ENCODE results near the gene PARVB. TPM values are rescaled to one million over a fixed set of nuclear protein-coding genes. Genes with fewer than 3 reads are reported as not detected.

PARVB gene
- total and polyA plus RNA-seq, 2 of the 8 experiments (the other 6 are each of a cell fraction or from before 2014, with no cell fraction given), result 14.5 to 18.6 TPM

DNA sequence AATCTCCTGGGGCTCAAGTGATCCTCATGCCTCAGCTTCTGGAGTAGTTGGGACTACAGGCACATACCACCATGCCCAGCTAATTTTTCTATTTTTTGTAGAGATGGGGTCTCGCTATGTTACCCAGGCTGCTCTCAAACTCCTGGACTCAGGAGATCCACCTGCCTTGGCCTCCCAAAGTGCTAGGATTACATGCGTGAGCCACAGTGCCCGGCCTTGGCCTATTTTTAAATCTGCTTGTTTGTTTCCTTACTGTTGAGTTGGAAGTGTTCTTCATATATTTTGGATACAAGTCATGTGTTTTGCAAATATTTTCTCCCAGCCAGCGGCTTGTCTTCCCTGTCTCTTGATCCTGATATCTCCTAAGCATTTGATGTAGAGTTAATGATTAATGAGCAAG is 5.0 kb downstream of the PARVB start:
- no peak overlapping the region for H4K5ac ChIP-seq (ENCODE audit: insufficient read length, low read depth, low read length)
- no peak overlapping the region for H3K9ac ChIP-seq (replicated peaks in 1 of 4; ENCODE audit: extremely low read depth in 1 of 4, low read depth in 3 of 4, low read length in 3 of 4)
- no peak overlapping the region for H2AK5ac ChIP-seq (ENCODE audit: low read depth, low read length)
- H3K4me1 ChIP-seq (replicated peaks in 1 of 4; ENCODE audit: control insufficient read depth in 3 of 4, insufficient read depth in 4 of 4, low read length in 3 of 4), result peaks cover 0 to 9% (median 0%) of the 10 kb centered on the region in 4 experiments; a peak in 2 of 7 replicates
- no peak overlapping the region for H3K4ac ChIP-seq (replicated peaks; ENCODE audit: insufficient read length, low read depth, low read length)
- H4K91ac ChIP-seq (replicated peaks; ENCODE audit: insufficient read length, low read length), result no peak overlapping the region
- H2BK5ac ChIP-seq (ENCODE audit: low read depth, low read length), result no peak overlapping the region
- H4K8ac ChIP-seq (ENCODE audit: extremely low read depth, insufficient read depth, low read length), result no peak overlapping the region
- H4K20me1 ChIP-seq (replicated peaks in 1 of 2; ENCODE audit: control insufficient read depth in 1 of 2, insufficient read depth in 2 of 2, low read length in 2 of 2), result no peaks in the 10 kb centered on the region
- H3K4me2 ChIP-seq (ENCODE audit: insufficient read depth in 1 of 2, low read depth in 2 of 2, low read length in 2 of 2), result no peak overlapping the region
- H3K79me1 ChIP-seq (ENCODE audit: low read depth, low read length), result no peaks in the 10 kb centered on the region; the same call in 1 of the 2 replicates
- no peaks in the 10 kb centered on the region for H3K9me3 ChIP-seq (ENCODE audit: insufficient read depth in 2 of 2, low read depth in 1 of 2, low read length in 1 of 2)
- H3K23me2 ChIP-seq (ENCODE audit: low read depth, low read length), result no peaks in the 10 kb centered on the region; the same call in 1 of the 2 replicates
- no peak overlapping the region for H3K56ac ChIP-seq (replicated peaks; ENCODE audit: insufficient read length, low read depth, low read length)
- no peak overlapping the region for H3K27ac ChIP-seq (ENCODE audit: low read depth, low read length)
- no peaks in the 10 kb centered on the region for H3K79me2 ChIP-seq (ENCODE audit: control insufficient read depth in 1 of 2, insufficient read depth in 2 of 2, low read length in 2 of 2)
- FAIRE-seq (no peak), DNase-seq (ENCODE audit: low read depth in 1 of 2, low spot score in 2 of 2) (no peak)
- 98% methylated on average over 4 of the region's 4 CpGs; no CpG with 5 or more reads in 1 of the 2 experiments for WGBS, 2 experiments (ENCODE audit: extremely low coverage in 1 of 2, insufficient coverage in 1 of 2, insufficient read length in 1 of 2, insufficient replicate concordance in 2 of 2, low coverage in 1 of 2, low lambda C conversion rate in 2 of 2, missing lambda C conversion rate in 1 of 2)
- POLR2A ChIA-PET (ENCODE audit: partially characterized antibody), result no interaction called here
- no peaks in the 10 kb centered on the region for H3K36me3 ChIP-seq (ENCODE audit: control insufficient read depth in 2 of 4, insufficient read depth in 4 of 4, low read length in 3 of 4)
- no peak overlapping the region for H3K23ac ChIP-seq (ENCODE audit: insufficient read length)
- no peak overlapping the region for H3K4me3 ChIP-seq (ENCODE audit: extremely low read depth in 1 of 4, insufficient read depth in 2 of 4, low read depth in 3 of 4, low read length in 4 of 4)
- H2BK120ac ChIP-seq (replicated peaks; ENCODE audit: low read depth, low read length), result no peak overlapping the region
- CTCF ChIA-PET (ENCODE audit: partially characterized antibody), result interaction anchor here (1.1 kb wide), 1 partner anchor 36 kb away, joined by 4 read pairs; no protein-coding TSS in a partner anchor
- H2AFZ ChIP-seq (ENCODE audit: low read length), result no peak overlapping the region
- H3K27me3 ChIP-seq (replicated peaks in 1 of 4; ENCODE audit: control insufficient read depth in 3 of 4, extremely low read depth in 1 of 4, insufficient read depth in 3 of 4, low read length in 3 of 4), result peaks cover 0 to 8% (median 1%) of the 10 kb centered on the region in 4 experiments; a peak in 4 of 7 replicates
- no peak overlapping the region for H2BK12ac ChIP-seq (ENCODE audit: low read depth, low read length)
- no peak overlapping the region for H3K14ac ChIP-seq (ENCODE audit: insufficient read length)
- no peak overlapping the region for H3K18ac ChIP-seq (ENCODE audit: extremely low read depth, low read length)
- no peak overlapping the region for H2BK15ac ChIP-seq (ENCODE audit: low read length)
- H2BK20ac ChIP-seq (ENCODE audit: low read length), result no peak overlapping the region
- no peak for TF ChIP-seq SRF (IDR thresholded peaks at IDR 0.05; ENCODE audit: low read depth, low read length)
- TF ChIP-seq TAF7 (optimal IDR thresholded peaks at IDR 0.05; ENCODE audit: borderline replicate concordance, low read depth, low read length), result no peak
- TF ChIP-seq SIRT6 (IDR thresholded peaks at IDR 0.05; ENCODE audit: low read length), result no peak
- TF ChIP-seq RFX5 (IDR thresholded peaks at IDR 0.05; ENCODE audit: borderline replicate concordance, low read depth, low read length), result no peak
- TF ChIP-seq EP300 (IDR thresholded peaks at IDR 0.05; ENCODE audit: borderline replicate concordance in 1 of 2, low read depth in 2 of 2, low read length in 2 of 2), result no peak
- no peak for TF ChIP-seq CHD2 (IDR thresholded peaks at IDR 0.05; ENCODE audit: low read length)
- no peak for TF ChIP-seq TAF1 (IDR thresholded peaks at IDR 0.05; ENCODE audit: low read depth, low read length)
- no peak for TF ChIP-seq ZNF274 (IDR thresholded peaks at IDR 0.05; ENCODE audit: borderline replicate concordance, extremely low read depth, low read length)
- no peak for TF ChIP-seq TCF12 (IDR thresholded peaks at IDR 0.05; ENCODE audit: low read depth, low read length)
- TF ChIP-seq JUN (IDR thresholded peaks at IDR 0.05; ENCODE audit: low read depth, low read length), result no peak
- no peak for TF ChIP-seq BRCA1 (IDR thresholded peaks at IDR 0.05; ENCODE audit: low read depth, low read length)
- no peak for TF ChIP-seq CTBP2 (IDR thresholded peaks at IDR 0.05; ENCODE audit: borderline replicate concordance, insufficient read depth, insufficient read length, low read length)
- no peak for TF ChIP-seq NRF1 (IDR thresholded peaks at IDR 0.05; ENCODE audit: low read depth, low read length)
- no peak for TF ChIP-seq YY1 (IDR thresholded peaks at IDR 0.05; ENCODE audit: low read depth, low read length)
